SH-SY5Y (cell line): ENCODE data around the gene MAGEB1.

ENCODE experiments used
- GATA2 ChIP-seq: IDR thresholded peaks from 2 replicates; pipeline ENCODE4 v1.6.1; 2011; ENCODE audit warnings: mild to moderate bottlenecking, low read depth, low read length
- GATA3 ChIP-seq: IDR thresholded peaks from 2 replicates; pipeline ENCODE4 v1.6.1; 2011; ENCODE audit warnings: low read depth, mild to moderate bottlenecking, low read length, moderate library complexity

DNA sequence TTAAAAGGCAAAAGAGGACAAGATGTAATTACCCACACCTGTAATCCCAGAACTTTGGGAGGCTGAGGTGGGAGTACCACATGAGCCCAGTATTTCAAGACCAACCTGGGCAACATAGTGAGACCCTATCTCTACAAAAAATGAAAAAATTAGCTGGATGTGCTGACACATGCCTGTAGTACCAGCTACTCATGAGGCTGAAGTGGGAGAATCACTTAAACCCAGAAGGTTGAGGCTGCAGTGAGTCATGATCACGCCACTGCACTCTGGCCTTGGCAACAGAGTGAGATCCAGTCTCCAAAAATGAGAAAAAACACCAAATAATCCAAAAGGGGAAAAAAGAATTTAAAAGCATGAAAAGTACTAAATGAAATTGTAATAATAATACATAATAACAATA lies 31.4 kb downstream of the MAGEB1 start:
- TF ChIP-seq GATA2 (no peak), GATA3 (no peak)
